ENCODE measurements around the gene SRCAP.

Gene SRCAP

GRCh38 chr16:30748634-30749445 is 49.9 kb downstream of the SRCAP start:
- Histone ChIP-seq H3K27ac (ENCODE audit: extremely low read depth, low read depth, low read length) (no peak overlapping the region; the same call in 1 of the 2 replicates), H3K36me3 (ENCODE audit: control insufficient read depth in 2 of 2, insufficient read depth in 1 of 2, low read length in 2 of 2) (peaks cover 21 to 61% of the 10 kb centered on the region in 2 experiments), H3K4me3 (ENCODE audit: low read depth, low read length) (peak overlapping the region; percentile 87), H3K4me1 (ENCODE audit: control insufficient read depth, insufficient read depth, low read length) (peaks cover 3% of the 10 kb centered on the region; the same call in 1 of the 2 replicates), H3K9me3 (ENCODE audit: control insufficient read depth, insufficient read depth, low read depth, low read length) (no peaks in the 10 kb centered on the region)
- CTCF ChIA-PET: interaction anchor here (0.5 to 1.4 kb wide), 3 partner anchors 9 to 65 kb away, joined by 3 to 7 read pairs (median 4); no protein-coding TSS in a partner anchor
- POLR2A ChIA-PET: interaction anchor here (0.6 to 3.4 kb wide), 35 partner anchors 9 to 645 kb away, joined by 3 to 47 read pairs (median 5); partner anchors contain the start of genes CFAP119, CTF1, PRR14 and SRCAP
- TF ChIP-seq ZNF792 (tag by site-specific recombination; IDR thresholded peaks at IDR 0.05) (no peak), ZNF398 (tag by site-specific recombination; IDR thresholded peaks at IDR 0.05) (0 out of 2 replicates have a peak, but pooled peaks have one; percentile 25), ZNF184 (tag by site-specific recombination; IDR thresholded peaks at IDR 0.05) (no peak), EGR2 (tag by site-specific recombination; IDR thresholded peaks at IDR 0.05; ENCODE audit: low read depth) (0 out of 2 replicates have a peak, but pooled peaks have one; percentile 23), ZNF707 (tag by site-specific recombination; IDR thresholded peaks at IDR 0.05) (no peak), ZNF501 (tag by site-specific recombination; IDR thresholded peaks at IDR 0.05) (no peak), ZNF112 (tag by site-specific recombination; IDR thresholded peaks at IDR 0.05) (0 out of 2 replicates have a peak, but pooled peaks have one; percentile 11), ZSCAN30 (tag by site-specific recombination; IDR thresholded peaks at IDR 0.05) (no peak), ZNF677 (tag by site-specific recombination; IDR thresholded peaks at IDR 0.05) (no peak), ZSCAN4 (tag by site-specific recombination; IDR thresholded peaks at IDR 0.05) (peak; percentile 54), CTCF (tag by site-specific recombination; IDR thresholded peaks at IDR 0.05) (no peak), MZF1 (tag by site-specific recombination; IDR thresholded peaks at IDR 0.05; ENCODE audit: borderline replicate concordance) (no peak), GLIS1 (tag by site-specific recombination; IDR thresholded peaks at IDR 0.05) (no peak), ZNF335 (tag by site-specific recombination; conservative IDR thresholded peaks at IDR 0.05) (no peak), YY1 (tag by site-specific recombination; IDR thresholded peaks at IDR 0.05) (no peak), KLF17 (tag by site-specific recombination; IDR thresholded peaks at IDR 0.05) (no peak), GLI2 (tag by site-specific recombination; IDR thresholded peaks at IDR 0.05; ENCODE audit: borderline replicate concordance, low read depth) (no peak), ZNF76 (tag by site-specific recombination; IDR thresholded peaks at IDR 0.05; ENCODE audit: borderline replicate concordance, low read depth) (no peak), ZBTB44 (tag by site-specific recombination; IDR thresholded peaks at IDR 0.05) (no peak), ZNF596 (tag by site-specific recombination; IDR thresholded peaks at IDR 0.05) (no peak), SCRT2 (tag by site-specific recombination; IDR thresholded peaks at IDR 0.05) (no peak), ZNF664 (tag by site-specific recombination; IDR thresholded peaks at IDR 0.05) (no peak), ZNF645 (tag by site-specific recombination; IDR thresholded peaks at IDR 0.05) (no peak), ZNF148 (tag by site-specific recombination; IDR thresholded peaks at IDR 0.05; ENCODE audit: borderline replicate concordance) (0 out of 2 replicates have a peak, but pooled peaks have one; percentile 37), ZNF266 (tag by site-specific recombination; IDR thresholded peaks at IDR 0.05; ENCODE audit: low read depth) (no peak)

Data from HEK293 (cell line).